ENCODE results near the gene GCGR.
A peak's percentile ranks its signal among the peaks of the same experiment; 100 is the strongest.

The GCGR gene

GRCh38 chr17:81811705-81812570 is 8.0 kb downstream of the GCGR start:
- DNase-seq, result no peak

GRCh38 chr17:81812571-81813370 is 8.8 kb downstream of the GCGR start:
- no peak for DNase-seq

DNA sequence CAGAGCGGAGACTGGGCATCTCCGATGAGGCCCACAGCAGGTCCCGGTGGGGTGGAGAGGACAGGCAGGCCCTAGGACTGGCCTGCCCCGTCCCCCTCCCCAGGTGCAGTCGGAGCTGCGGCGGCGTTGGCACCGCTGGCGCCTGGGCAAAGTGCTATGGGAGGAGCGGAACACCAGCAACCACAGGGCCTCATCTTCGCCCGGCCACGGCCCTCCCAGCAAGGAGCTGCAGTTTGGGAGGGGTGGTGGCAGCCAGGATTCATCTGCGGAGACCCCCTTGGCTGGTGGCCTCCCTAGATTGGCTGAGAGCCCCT is 9.4 kb downstream of the GCGR start:
- DNase-seq, result no peak

- DNase-seq, result no peak
Observed at GRCh38 chr17:81813861-81814683, 10.1 kb downstream of the GCGR start.

GRCh38 chr17:81814748-81815645 is 11.0 kb downstream of the GCGR start:
- no peak for DNase-seq

- DNase-seq, result no peak
Observed at GRCh38 chr17:81815646-81815986, 11.7 kb downstream of the GCGR start.

GRCh38 chr17:81817758-81818147 is 13.8 kb downstream of the GCGR start:
- no peak for DNase-seq

DNA sequence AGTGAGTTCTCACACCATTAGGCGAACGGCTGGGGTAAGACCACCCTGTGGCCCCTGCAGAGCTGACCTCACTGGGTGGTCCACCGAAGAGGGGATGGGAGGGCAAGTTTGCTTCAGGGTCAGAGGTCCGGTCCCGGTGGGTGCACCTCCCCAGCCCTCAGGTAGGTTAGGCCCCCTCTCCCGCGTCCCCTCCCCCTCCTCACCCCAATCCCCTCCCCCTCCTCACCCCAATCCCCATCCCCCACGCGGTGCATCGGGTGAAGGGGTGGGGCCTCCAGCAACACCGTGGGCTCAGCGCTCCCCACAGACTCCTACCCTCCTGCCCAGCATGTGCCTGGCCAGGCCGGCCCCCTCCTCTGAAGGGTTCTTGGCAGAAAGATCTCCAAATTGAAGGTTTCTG is 15.8 kb downstream of the GCGR start:
- no peak for DNase-seq

DNA sequence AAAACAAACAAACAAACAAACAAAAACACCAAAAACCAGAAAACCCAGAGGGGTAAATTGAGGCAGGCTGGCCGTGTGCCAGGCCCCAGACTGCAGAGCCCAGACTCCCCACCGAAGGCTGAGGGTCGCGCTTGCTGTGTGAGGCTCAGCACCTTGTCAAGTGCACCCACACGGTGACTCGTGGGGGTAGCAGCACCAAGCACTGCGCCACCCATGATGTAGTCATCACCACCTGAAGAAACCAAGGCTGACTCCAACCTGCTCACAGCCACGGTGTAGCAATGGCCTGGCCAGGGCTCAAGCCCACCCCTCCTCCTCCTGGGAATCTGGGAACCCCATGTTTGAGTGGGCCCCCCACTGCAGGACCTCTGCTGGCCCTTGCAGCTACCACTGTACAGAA is 17.2 kb downstream of the GCGR start:
- DNase-seq, result no peak

GRCh38 chr17:81821603-81822311 is 17.8 kb downstream of the GCGR start:
- DNase-seq, result peak in 24 of 51 donors; percentile 5 to 47 (median 18)

GRCh38 chr17:81822312-81822637 is 18.3 kb downstream of the GCGR start:
- no peak for DNase-seq

GRCh38 chr17:81822996-81823819 is 19.3 kb downstream of the GCGR start:
- no peak for DNase-seq

GRCh38 chr17:81823820-81824550 is 20.0 kb downstream of the GCGR start:
- no peak for DNase-seq

DNA sequence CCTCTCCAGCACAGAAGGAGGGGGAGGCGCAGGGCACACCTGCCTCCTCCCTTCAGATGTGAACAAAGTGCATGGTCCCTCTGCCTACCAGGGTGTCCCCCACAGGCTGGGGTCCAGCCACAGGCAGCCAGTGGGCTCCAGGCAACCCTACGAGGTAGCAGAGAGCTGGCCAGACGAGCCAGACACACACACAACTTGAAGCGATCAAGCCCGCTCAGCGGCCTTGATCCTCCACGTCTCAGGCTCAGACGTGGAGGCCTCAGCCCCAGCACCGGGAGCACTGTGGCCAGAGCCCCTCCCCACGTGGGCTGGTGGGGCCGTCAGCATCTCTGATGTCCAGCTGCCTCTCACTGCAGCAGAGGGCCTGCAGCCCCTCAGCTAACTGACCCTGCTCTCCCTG is 20.6 kb downstream of the GCGR start:
- DNase-seq, result no peak

- DNase-seq, result no peak
Observed at GRCh38 chr17:81825841-81826466, 22.0 kb downstream of the GCGR start.

DNA sequence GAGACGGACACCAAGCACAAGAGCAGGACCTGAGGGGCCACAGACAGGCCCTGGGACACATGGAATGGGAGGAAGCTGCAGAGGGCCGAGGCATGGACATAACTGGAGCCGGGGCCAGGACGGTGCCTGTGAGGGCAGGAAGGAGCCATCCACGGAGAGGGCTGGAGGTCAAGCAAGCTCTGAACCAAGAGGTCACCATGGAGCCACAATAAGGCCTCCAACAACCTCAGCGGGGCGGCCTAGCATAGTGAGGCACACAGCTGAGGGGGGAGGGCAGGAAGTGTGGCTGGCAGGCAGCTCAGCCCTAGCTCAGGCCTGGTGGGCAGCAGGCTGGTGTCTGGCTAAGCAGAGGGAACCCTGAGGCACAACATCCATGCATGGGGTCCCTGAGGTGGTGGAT is 24.7 kb downstream of the GCGR start:
- DNase-seq, result no peak

- no peak for DNase-seq
Observed at GRCh38 chr17:81829858-81830257, 25.9 kb downstream of the GCGR start.

DNA sequence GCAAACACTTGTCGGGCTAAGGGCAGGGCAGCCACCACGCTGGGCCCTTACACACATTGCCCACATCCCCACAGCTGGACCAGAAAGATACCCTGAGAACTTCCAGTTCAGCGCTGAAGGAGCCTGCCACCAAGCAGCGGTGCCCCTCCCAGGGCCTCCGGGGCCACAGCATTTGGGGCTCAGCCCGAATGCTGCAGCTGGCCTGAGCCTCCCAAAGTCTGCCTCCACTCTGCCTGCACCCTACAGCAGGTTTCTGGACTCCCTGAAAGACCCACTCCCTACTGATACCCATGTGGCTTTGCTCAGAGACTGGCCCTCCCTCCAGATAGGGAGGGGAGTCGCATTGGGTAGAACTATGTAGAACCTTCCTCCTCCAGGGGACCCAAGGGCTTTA is 27.6 kb downstream of the GCGR start:
- no peak for DNase-seq

All from hypothalamus (tissue), 51 donors.